Uterus (tissue), 4 donors: Measurements from ENCODE around the gene KRTCAP3. TPM values are rescaled to one million over a fixed set of nuclear protein-coding genes. Genes with fewer than 3 reads are reported as not detected.

Source experiments
- DNase-seq, 2 donors: peaks; one replicate each; pipeline ENCODE4 v3.0.0-alpha.2; 2019 to 2020
- H3K27ac ChIP-seq, 2 donors: fragments of 200-600 bp; sonication (generic); 1 replicate in 1 of 2; 2 replicates in 1 of 2; pipeline ENCODE4 v1.5.1; 2016 to 2018
- H3K27me3 ChIP-seq, 2 donors: fragments of 200-600 bp; sonication (generic); one replicate each; pipeline ENCODE4 v1.5.1; 2018 to 2019; ENCODE audit warnings: control low read depth in 1 of 2
- H3K36me3 ChIP-seq, 2 donors: fragments of 200-600 bp; sonication (generic); one replicate each; pipeline ENCODE4 v1.5.1; 2019; ENCODE audit warnings: control low read depth in 1 of 2
- H3K4me1 ChIP-seq, 2 donors: fragments of 200-600 bp; sonication (generic); one replicate each; pipeline ENCODE4 v1.5.1; 2018 to 2019; ENCODE audit warnings: control low read depth in 1 of 2
- H3K4me3 ChIP-seq, 2 donors: fragments of 200-600 bp; sonication (generic); 1 replicate in 1 of 2; 2 replicates in 1 of 2; pipeline ENCODE4 v1.5.1; 2018 to 2019; ENCODE audit warnings: mild to moderate bottlenecking in 1 of 2
- H3K9me3 ChIP-seq, 2 donors: fragments of 200-600 bp; sonication (generic); one replicate each; pipeline ENCODE4 v1.5.1; 2019; ENCODE audit warnings: control low read depth in 1 of 2
- POLR2A ChIP-seq, 2 donors: fragments of 450-650 bp; IDR thresholded peaks; one replicate each; pipeline ENCODE4 v1.6.1; 2016; ENCODE audit warnings: antibody characterized with exemption in 2 of 2, mild to moderate bottlenecking in 1 of 2, moderate library complexity in 1 of 2
- intact Hi-C: fragments of 100-400 bp; cut with DNase I; formaldehyde crosslinking; loops from one replicate; pipeline ENCODE4 v1.15.1; 2023; ENCODE audit warnings: low total_unique reads
- total RNA-seq, 4 donors: library from RNA; depleted of rRNA in 3 of 4; stranded (reverse); fragments of >200 nt in 3 of 4; gene quantifications; one replicate each; pipeline versions ENCODE4 v1.1.0 to v1.2.4, GENCODE V29; 2014 to 2023
- TF ChIP-seq, protein P1 (sequence below), 4 experiments: fragments of 200-600 bp in 2 of 4; fragments of 450-650 bp in 2 of 4; sonication (generic) in 2 of 4; IDR thresholded peaks; one replicate each; pipeline ENCODE4 v1.5.1; 2016 to 2019; ENCODE audit warnings: antibody characterized with exemption in 4 of 4, mild to moderate bottlenecking in 2 of 4, moderate library complexity in 1 of 4
- donor health status: DM: yes; HTN: yes; CAD: no.

Gene KRTCAP3
- total RNA-seq, 4 donors from 2014 or later: 1.9 to 8.8 (median 2.6) TPM; not detected in 1

DNA sequence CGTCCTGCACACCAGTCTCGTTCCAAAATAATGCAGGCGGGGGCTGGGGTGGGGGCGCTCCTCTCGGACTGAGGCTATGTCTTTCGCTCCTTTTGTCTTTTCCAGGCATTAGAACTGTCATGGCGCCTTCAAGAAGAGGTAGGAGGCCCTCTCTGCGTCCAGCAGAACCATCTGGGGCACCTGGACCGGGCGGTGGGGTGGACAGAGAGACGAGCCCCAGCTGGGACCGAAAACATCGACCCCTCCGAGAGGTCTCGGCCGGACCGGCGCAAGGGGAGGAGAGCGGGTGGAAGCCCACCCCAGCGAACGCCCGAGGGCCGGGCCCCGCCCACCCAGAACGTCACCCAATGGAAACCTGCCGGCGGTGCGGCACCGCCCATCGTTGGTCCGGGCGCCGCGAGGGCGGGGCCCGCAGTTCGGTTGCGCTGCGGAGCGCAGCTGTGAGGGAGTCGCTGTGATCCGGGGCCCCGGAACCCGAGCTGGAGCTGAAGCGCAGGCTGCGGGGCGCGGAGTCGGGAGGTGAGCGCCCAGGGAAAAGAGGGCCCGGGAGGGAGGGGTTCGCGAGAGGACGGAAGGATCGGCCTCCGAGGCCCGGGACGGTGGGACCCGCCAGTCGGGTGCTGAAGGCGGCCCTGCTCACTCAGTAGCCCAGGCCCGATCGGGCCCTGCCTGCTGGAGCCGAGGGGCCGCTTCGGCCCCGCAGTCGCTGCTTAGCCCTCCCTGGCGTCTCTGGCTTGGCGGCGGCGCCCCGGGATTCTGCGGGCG lies 13.8 kb upstream of the KRTCAP3 start, which contains the start of gene NRBP1:
Gene NRBP1 (plus strand): TSS at position 419 of the 765 bp plus-strand sequence. CDS start 4,643 bp downstream, outside the sequence.
- intact Hi-C loops: no loop called here
- Histone ChIP-seq H3K4me1 (peaks cover 0 to 8% of the 10 kb centered on the region in 2 donors), H3K27me3 (no peaks in the 10 kb centered on the region), H3K27ac (peak within 1 kb of the TSS; percentile 95 to 99), H3K9me3 (no peaks in the 10 kb centered on the region), H3K4me3 (peak within 1 kb of the TSS; percentile 95 to 98), H3K36me3 (no peaks in the 10 kb centered on the region)
- DNase-seq: peak; percentile 90 to 91
- TF ChIP-seq, protein P1, sequence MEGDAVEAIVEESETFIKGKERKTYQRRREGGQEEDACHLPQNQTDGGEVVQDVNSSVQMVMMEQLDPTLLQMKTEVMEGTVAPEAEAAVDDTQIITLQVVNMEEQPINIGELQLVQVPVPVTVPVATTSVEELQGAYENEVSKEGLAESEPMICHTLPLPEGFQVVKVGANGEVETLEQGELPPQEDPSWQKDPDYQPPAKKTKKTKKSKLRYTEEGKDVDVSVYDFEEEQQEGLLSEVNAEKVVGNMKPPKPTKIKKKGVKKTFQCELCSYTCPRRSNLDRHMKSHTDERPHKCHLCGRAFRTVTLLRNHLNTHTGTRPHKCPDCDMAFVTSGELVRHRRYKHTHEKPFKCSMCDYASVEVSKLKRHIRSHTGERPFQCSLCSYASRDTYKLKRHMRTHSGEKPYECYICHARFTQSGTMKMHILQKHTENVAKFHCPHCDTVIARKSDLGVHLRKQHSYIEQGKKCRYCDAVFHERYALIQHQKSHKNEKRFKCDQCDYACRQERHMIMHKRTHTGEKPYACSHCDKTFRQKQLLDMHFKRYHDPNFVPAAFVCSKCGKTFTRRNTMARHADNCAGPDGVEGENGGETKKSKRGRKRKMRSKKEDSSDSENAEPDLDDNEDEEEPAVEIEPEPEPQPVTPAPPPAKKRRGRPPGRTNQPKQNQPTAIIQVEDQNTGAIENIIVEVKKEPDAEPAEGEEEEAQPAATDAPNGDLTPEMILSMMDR (IDR thresholded peaks at IDR 0.05): peak in 2 of 4 experiments; percentile 5 to 6
- TF ChIP-seq POLR2A (IDR thresholded peaks at IDR 0.05): peak; percentile 72 to 92

DNA sequence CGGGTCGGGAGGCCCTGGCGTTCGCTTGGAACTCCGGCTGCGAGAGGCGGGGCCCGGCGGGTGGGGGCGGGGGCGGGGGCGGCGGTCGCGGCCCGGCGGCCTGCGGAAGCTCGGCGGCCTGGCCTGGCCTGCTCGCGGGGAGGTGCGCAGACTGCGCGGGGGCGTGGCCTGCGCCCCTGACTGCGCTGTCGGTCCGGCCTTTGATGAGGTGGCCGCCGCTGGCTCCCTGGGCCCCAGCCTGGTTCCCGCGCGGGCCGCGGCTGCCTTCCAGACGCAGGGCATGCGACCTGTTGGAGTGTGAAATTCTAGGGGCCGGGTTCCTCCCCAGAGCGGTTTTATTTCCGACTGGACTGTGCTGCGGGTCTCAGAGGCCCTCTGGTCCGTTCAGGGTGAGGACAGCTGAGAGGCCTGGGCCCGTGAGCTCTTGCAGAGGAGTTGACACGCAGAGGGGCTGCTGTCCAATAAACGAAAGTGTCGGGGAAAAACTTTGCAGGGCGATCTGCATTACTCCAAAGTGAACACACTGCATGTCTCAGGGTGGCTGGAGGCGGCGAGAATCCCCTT lies 13.1 kb upstream of the KRTCAP3 start:
- Histone ChIP-seq H3K4me1 (peaks cover 0 to 8% of the 10 kb centered on the region in 2 donors), H3K27ac (peak overlapping the region; percentile 95 to 99), H3K36me3 (no peaks in the 10 kb centered on the region), H3K27me3 (no peaks in the 10 kb centered on the region), H3K9me3 (no peaks in the 10 kb centered on the region), H3K4me3 (peak overlapping the region; percentile 95 to 98)
- TF ChIP-seq POLR2A (IDR thresholded peaks at IDR 0.05): no peak
- TF ChIP-seq, protein P1 (IDR thresholded peaks at IDR 0.05): no peak
- peak; percentile 71 to 79 for DNase-seq
- intact Hi-C loops: no loop called here

DNA sequence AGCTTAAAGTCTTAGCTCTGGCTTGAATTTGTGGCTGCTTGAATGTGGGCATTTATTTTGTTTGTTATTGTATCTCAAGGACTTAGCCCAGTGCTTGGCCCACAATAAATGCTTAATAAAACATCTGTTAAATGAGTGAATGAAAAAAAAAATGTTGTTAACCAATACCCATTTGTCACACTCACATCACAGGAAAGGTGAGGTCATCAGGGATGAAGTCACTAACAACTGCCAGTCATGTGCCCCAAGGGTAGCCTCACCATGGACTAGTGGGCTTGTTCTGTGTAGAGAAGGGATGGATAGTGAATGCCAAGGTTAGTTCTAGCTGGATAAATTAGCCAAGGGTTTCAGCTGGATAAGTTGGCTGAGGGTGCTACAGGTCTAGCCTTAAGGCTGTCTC lies 10.8 kb upstream of the KRTCAP3 start:
- intact Hi-C loops: no loop called here
- TF ChIP-seq POLR2A (IDR thresholded peaks at IDR 0.05): no peak
- TF ChIP-seq, protein P1 (IDR thresholded peaks at IDR 0.05): no peak

DNA sequence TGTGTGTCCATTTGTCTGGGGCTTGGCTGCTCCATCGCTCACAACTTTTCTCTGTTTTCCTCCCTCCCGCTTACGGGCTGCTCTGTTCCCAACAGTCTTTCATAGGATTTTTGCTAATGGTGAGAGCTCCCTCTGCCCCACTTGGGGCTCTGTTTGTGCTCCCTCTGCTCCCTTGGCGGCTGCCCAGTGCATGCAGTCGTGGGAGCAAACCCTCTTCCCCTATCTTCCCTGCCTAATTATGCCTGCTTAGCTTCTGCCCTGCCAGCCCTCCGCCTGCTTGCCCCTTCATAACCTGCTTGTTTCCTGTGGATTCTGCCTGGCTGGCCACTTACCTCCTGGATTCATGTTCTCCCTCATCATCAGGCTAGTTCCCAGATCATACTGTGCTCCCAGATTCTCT lies 6.6 kb upstream of the KRTCAP3 start:
- Histone ChIP-seq H3K36me3 (no peaks in the 10 kb centered on the region), H3K27ac (no peak overlapping the region), H3K4me1 (no peaks in the 10 kb centered on the region), H3K27me3 (no peaks in the 10 kb centered on the region), H3K4me3 (no peak overlapping the region), H3K9me3 (no peaks in the 10 kb centered on the region)
- intact Hi-C loops: no loop called here
- TF ChIP-seq POLR2A (IDR thresholded peaks at IDR 0.05): no peak
- TF ChIP-seq, protein P1 (IDR thresholded peaks at IDR 0.05): no peak
- no peak for DNase-seq

More for the DNA sequence above, 10.8 kb upstream of the KRTCAP3 start:
- Histone ChIP-seq H3K4me1 (peaks cover 0 to 8% of the 10 kb centered on the region in 2 donors), H3K27me3 (no peaks in the 10 kb centered on the region), H3K4me3 (no peak overlapping the region), H3K9me3 (no peaks in the 10 kb centered on the region), H3K27ac (no peak overlapping the region), H3K36me3 (no peaks in the 10 kb centered on the region)
- DNase-seq: no peak
